Mesenteric fat pad (tissue), 1 donor: ENCODE data around the gene ZNF662. TPM values are rescaled to one million over a fixed set of nuclear protein-coding genes. Genes with fewer than 3 reads are reported as not detected.

ENCODE experiments used
- DNase-seq: peaks from one replicate; pipeline ENCODE4 v3.0.0-alpha.2; 2020; ENCODE audit warnings: low spot score
- total RNA-seq: library from RNA; stranded (reverse); fragmentation: NEBNext Ultra II Directional; extraction: Animal tissue kit (Norgen Biotek cat#: 25700); gene quantifications from one replicate; pipeline ENCODE4 v1.2.1, GENCODE V29; 2021
- donor health status: DM: yes; HTN: yes; CAD: no.

Gene ZNF662
- total RNA-seq, 1 donor from 2014 or later = 5.7 TPM

GRCh38 chr3:42935472-42935871 lies 29.5 kb downstream of the ZNF662 start:
- no peak for DNase-seq

GRCh38 chr3:42936157-42936981 lies 30.4 kb downstream of the ZNF662 start:
- DNase-seq = no peak

GRCh38 chr3:42937334-42937733 lies 31.4 kb downstream of the ZNF662 start:
- DNase-seq = no peak

- DNase-seq = no peak
Observed at GRCh38 chr3:42942693-42943092, 36.8 kb downstream of the ZNF662 start.

DNA sequence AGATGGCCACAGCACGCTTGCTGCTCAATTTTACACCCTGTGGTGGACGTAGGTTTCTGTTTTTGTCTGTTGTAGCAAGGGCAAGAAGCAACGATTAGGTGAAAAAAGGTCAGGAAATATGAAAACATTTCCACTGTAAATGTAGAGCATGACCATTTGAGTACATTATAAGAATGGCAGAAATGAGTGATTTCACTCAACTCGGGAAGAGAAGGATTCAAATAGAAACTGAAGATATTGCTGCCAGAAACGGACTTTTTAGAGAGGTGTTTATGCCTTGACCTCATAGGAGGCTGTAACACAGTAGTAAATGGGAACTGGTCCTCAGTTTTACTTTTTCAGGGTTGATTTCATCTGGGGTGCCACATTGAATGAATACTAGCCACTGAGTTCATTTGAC lies 40.1 kb downstream of the ZNF662 start:
- DNase-seq = no peak

- DNase-seq = no peak
Observed at GRCh38 chr3:42957573-42957972, 51.6 kb downstream of the ZNF662 start.

DNA sequence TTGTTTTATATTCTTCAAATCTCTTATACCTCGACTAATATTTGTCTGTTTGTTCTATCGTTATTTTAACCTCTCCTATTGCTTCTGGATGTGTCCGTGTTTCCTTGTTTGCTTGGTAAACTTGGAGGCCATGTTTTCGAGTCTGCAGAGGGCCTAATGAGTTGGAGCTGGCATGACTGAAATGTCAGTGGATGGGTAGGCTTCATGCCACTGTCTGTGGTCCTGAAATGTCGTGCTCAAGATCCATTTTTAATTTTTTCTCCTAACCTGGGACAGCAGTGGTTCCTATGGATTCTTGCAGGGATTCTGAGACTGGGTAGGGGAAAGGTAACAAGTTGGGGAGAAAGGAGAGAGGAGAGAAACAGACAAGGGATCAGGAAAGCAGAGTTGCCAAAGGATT lies 54.3 kb downstream of the ZNF662 start:
- DNase-seq = no peak

DNA sequence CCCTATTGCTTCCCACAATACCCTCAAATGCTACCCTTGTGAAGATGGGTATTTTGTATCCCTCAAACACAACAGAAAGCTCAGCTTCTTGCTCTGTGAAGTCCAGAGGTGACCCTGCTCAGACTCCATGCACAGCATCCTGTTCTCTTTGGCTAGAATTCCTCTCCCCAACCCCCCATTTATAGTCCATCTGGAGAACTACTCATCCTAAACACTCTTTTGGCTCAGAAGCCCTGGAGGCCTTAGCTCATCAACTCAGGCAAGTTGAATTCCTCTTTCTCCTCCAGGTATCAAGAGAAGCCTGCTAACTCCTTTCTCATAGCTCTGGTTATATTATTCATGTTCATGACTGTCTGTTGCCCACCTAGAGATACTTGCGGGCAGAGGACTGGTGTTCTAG lies 54.8 kb downstream of the ZNF662 start:
- no peak for DNase-seq

DNA sequence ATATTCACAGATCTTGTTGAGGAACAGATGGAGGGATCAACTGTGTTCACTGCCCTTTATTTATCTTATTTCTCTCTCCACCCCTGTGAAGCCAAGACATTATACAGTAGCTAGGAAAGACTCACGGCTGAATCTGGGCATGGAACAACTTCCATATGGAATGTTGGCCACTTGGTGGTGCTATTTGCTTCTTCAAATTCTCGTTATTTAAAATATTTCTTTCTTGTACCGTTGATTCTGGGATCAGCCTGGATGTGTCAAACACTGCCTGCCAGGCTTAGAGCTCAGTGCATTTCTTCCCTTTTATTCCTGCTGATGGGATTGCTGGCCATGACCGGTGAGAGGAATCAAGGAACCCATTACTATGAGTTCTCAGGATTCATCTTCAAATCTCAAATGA lies 55.7 kb downstream of the ZNF662 start:
- no peak for DNase-seq

DNA sequence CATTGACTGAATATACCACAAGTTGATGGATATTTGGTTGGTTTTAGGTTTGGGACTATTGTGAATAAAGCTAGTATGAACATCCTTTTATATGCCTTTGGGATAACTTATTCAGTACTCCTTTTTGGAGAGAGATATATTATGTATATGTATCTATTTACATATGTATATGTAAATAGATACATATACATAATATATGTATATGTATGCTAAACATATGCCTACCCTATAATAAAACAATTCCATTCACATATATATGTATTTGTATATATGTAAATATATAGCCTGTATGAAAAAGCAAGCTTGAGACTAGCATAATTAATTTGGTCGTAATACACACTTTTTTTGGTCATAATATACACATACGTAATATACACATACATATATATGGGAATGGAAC lies 57.3 kb downstream of the ZNF662 start:
- DNase-seq = no peak

DNA sequence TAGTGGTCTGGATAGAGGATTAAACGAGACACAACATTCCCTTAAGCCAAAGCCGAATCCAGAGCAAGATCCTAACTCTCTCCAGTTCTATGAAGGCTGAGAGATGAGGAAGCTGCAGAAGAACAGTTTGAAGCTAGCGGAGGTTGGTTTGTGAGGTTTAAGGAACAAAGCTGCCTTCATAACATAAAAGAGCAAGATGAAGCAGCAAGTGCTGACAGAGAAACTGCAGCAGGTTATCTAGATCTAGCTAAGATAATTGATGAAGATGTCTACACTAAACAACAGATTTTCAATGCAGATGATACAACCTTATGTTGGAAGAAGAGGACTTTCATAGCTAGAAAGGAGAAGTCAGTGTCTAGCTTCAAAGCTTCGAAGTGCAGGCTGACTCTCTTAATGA lies 58.3 kb downstream of the ZNF662 start:
- DNase-seq = no peak

Other genes with a start within 250 kb of the ZNF662 start
- not detected for gene KLHL40, start 220.6 kb upstream of the ZNF662 start, total RNA-seq
- 0.48 TPM for gene HHATL, start 203.3 kb upstream of the ZNF662 start, total RNA-seq
- 1.3 TPM for gene CCDC13, start 132.9 kb upstream of the ZNF662 start, total RNA-seq
- gene HIGD1A, start 101.7 kb upstream of the ZNF662 start, total RNA-seq = 97.4 TPM
- 5.6 TPM for gene ACKR2, start 96.7 kb upstream of the ZNF662 start, total RNA-seq
- gene CYP8B1, start 30.3 kb upstream of the ZNF662 start, total RNA-seq = not detected
- 11.9 TPM for gene GASK1A, start 73.2 kb downstream of the ZNF662 start, total RNA-seq
- gene POMGNT2, start 199.9 kb downstream of the ZNF662 start, total RNA-seq = 16.1 TPM